SK-N-SH treated with all-trans-retinoic acid at 6 μM for 48 hours (cell line): Measurements from ENCODE around the gene SANBR.

Experiments
- ATAC-seq: fragments of 200-7000 bp; cut with Tn5 transposase; 3 replicates; pipeline ENCODE4 v1.9.1; 2020; ENCODE audit warnings: mild to moderate bottlenecking, moderate library complexity
- ARNTL ChIP-seq: fragments of 450-650 bp; formaldehyde crosslinking; IDR thresholded peaks from 2 replicates; pipeline ENCODE4 v1.5.0; 2020; ENCODE audit warnings: low read depth, mild to moderate bottlenecking, moderate library complexity, borderline replicate concordance
- BACH2 ChIP-seq: fragments of 250-450 bp; sonication (Bioruptor Pico); IDR thresholded peaks from 2 replicates; pipeline ENCODE4 v1.9.0; 2021; ENCODE audit warnings: mild to moderate bottlenecking, borderline replicate concordance
- CREB5 ChIP-seq: fragments of 250-450 bp; sonication (Bioruptor Pico); IDR thresholded peaks from 2 replicates; pipeline ENCODE4 v1.5.1; 2020; ENCODE audit warnings: low read depth, mild to moderate bottlenecking, moderate library complexity
- CSRNP3 ChIP-seq: fragments of 250-450 bp; sonication (Bioruptor Pico); IDR thresholded peaks from 2 replicates; pipeline ENCODE4 v1.5.1; 2021; ENCODE audit warnings: mild to moderate bottlenecking, moderate library complexity
- ESRRG ChIP-seq: fragments of 250-450 bp; sonication (Bioruptor Pico); IDR thresholded peaks from 2 replicates; pipeline ENCODE4 v1.6.1; 2021; ENCODE audit warnings: mild to moderate bottlenecking
- ISL1 ChIP-seq: fragments of 250-450 bp; sonication (Bioruptor Pico); IDR thresholded peaks from 2 replicates; pipeline ENCODE4 v2.1.2; 2022; ENCODE audit warnings: mild to moderate bottlenecking, moderate library complexity
- OSR1 ChIP-seq: fragments of 250-450 bp; sonication (Bioruptor Pico); IDR thresholded peaks from 2 replicates; pipeline ENCODE4 v1.8.0; 2022; ENCODE audit warnings: moderate library complexity, mild to moderate bottlenecking, inconsistent platforms
- PATZ1 ChIP-seq: fragments of 250-450 bp; sonication (Bioruptor Pico); IDR thresholded peaks from 2 replicates; pipeline ENCODE4 v1.8.0; 2020; ENCODE audit warnings: mild to moderate bottlenecking, moderate library complexity, borderline replicate concordance
- PPARA ChIP-seq: fragments of 250-450 bp; sonication (Bioruptor Pico); IDR thresholded peaks from 2 replicates; pipeline ENCODE4 v1.5.0; 2020; ENCODE audit warnings: mild to moderate bottlenecking, borderline replicate concordance
- RARB ChIP-seq: fragments of 250-450 bp; sonication (Bioruptor Pico); IDR thresholded peaks from 2 replicates; pipeline ENCODE4 v1.8.0; 2021; ENCODE audit warnings: mild to moderate bottlenecking, moderate library complexity
- SNAI2 ChIP-seq: fragments of 250-450 bp; sonication (Bioruptor Pico); IDR thresholded peaks from 2 replicates; pipeline ENCODE4 v1.5.0; 2020; ENCODE audit warnings: mild to moderate bottlenecking, moderate library complexity
- TCF4 ChIP-seq: fragments of 250-450 bp; sonication (Bioruptor Pico); IDR thresholded peaks from 2 replicates; pipeline ENCODE4 v1.8.0; 2021; ENCODE audit warnings: mild to moderate bottlenecking, moderate library complexity, borderline replicate concordance
- TOX ChIP-seq: fragments of 250-450 bp; sonication (Bioruptor Pico); IDR thresholded peaks from 2 replicates; pipeline ENCODE4 v1.8.0; 2021; ENCODE audit warnings: mild to moderate bottlenecking, moderate library complexity, borderline replicate concordance
- TSHZ2 ChIP-seq: fragments of 250-450 bp; sonication (Bioruptor Pico); IDR thresholded peaks from 2 replicates; pipeline ENCODE4 v1.5.0; 2020; ENCODE audit warnings: mild to moderate bottlenecking, moderate library complexity
- ZC3H10 ChIP-seq: fragments of 250-450 bp; sonication (Bioruptor Pico); IDR thresholded peaks from 2 replicates; pipeline ENCODE4 v1.5.1; 2021; ENCODE audit warnings: mild to moderate bottlenecking, moderate library complexity
- ZFP3 ChIP-seq: fragments of 250-450 bp; sonication (Bioruptor Pico); IDR thresholded peaks from 2 replicates; pipeline ENCODE4 v1.5.0; 2020; ENCODE audit warnings: mild to moderate bottlenecking, moderate library complexity
- ZFP30 ChIP-seq: fragments of 450-650 bp; formaldehyde crosslinking; IDR thresholded peaks from 2 replicates; pipeline ENCODE4 v1.5.0; 2022; ENCODE audit warnings: mild to moderate bottlenecking, moderate library complexity
- ZNF565 ChIP-seq: fragments of 450-650 bp; formaldehyde crosslinking; conservative IDR thresholded peaks from 2 replicates; pipeline ENCODE4 v1.5.0; 2020; ENCODE audit warnings: low read depth, mild to moderate bottlenecking, moderate library complexity
- ZNF70 ChIP-seq: fragments of 450-650 bp; formaldehyde crosslinking; IDR thresholded peaks from 2 replicates; pipeline ENCODE4 v1.5.0; 2020; ENCODE audit warnings: mild to moderate bottlenecking, moderate library complexity
- ZNF8 ChIP-seq: fragments of 450-650 bp; formaldehyde crosslinking; IDR thresholded peaks from 2 replicates; pipeline ENCODE4 v1.5.0; 2020; ENCODE audit warnings: mild to moderate bottlenecking, moderate library complexity

The SANBR gene

GRCh38 chr2:61096438-61096837 is 30.8 kb downstream of the SANBR start:
- no peak for ATAC-seq

GRCh38 chr2:61100801-61101200 is 35.1 kb downstream of the SANBR start:
- no peak for ATAC-seq
- TF ChIP-seq PPARA (CRISPR knock-in tag) (no peak), BACH2 (CRISPR knock-in tag) (no peak), CSRNP3 (CRISPR knock-in tag) (no peak), CREB5 (CRISPR knock-in tag) (no peak), SNAI2 (CRISPR knock-in tag) (no peak), ESRRG (CRISPR knock-in tag) (no peak), ZNF565 (CRISPR knock-in tag) (no peak)

More at GRCh38 chr2:61096438-61096837, 30.8 kb downstream of the SANBR start:
- TF ChIP-seq ESRRG (CRISPR knock-in tag) (no peak), ZFP30 (no peak), RARB (no peak), TCF4 (CRISPR knock-in tag) (no peak), ZNF70 (no peak), ISL1 (CRISPR knock-in tag) (no peak), PPARA (CRISPR knock-in tag) (no peak), BACH2 (CRISPR knock-in tag) (no peak), ZC3H10 (no peak)
- TF ChIP-seq, all 23 proteins: peak for 0

- no peak for ATAC-seq
- no peak for TF ChIP-seq ZFP30
- no peak for TF ChIP-seq CSRNP3 (CRISPR knock-in tag)
- no peak for TF ChIP-seq TSHZ2
- no peak for TF ChIP-seq ZNF8
- no peak for TF ChIP-seq ZFP3 (CRISPR knock-in tag)
- no peak for TF ChIP-seq ZNF565 (CRISPR knock-in tag)
- TF ChIP-seq PATZ1 = no peak
- TF ChIP-seq OSR1 (CRISPR knock-in tag) = no peak
- TF ChIP-seq TOX (CRISPR knock-in tag) = no peak
- TF ChIP-seq TCF4 (CRISPR knock-in tag) = no peak
- TF ChIP-seq CREB5 (CRISPR knock-in tag) = no peak
- no peak for TF ChIP-seq ARNTL (CRISPR knock-in tag)
- no peak for TF ChIP-seq ZC3H10
- no peak for TF ChIP-seq ESRRG (CRISPR knock-in tag)
- TF ChIP-seq, all 23 proteins: peak for 0
Observed at GRCh38 chr2:61109291-61109690, 43.6 kb downstream of the SANBR start.
